Measurements from ENCODE around the gene MTG2. TPM values are rescaled to one million over a fixed set of nuclear protein-coding genes. Genes with fewer than 3 reads are reported as not detected.

MTG2 gene
- polyA plus RNA-seq, 1 donor (not counting 4 experiments of a cell fraction or from before 2014, with no cell fraction given): 24.7 TPM

GRCh38 chr20:62162765-62163484, 19.9 kb upstream of the MTG2 start:
- no peaks in the 10 kb centered on the region for H3K27me3 ChIP-seq (ENCODE audit: control insufficient read depth, extremely low read depth, insufficient read depth, low read length)
- no peaks in the 10 kb centered on the region for H3K9me1 ChIP-seq (ENCODE audit: control insufficient read depth, extremely low read depth, insufficient read depth, low read length)
- dilution Hi-C loops (cut with MboI; ENCODE audit: extremely low pct_ligation_motif_present, low sequenced_read_pairs): no loop called here
- no peaks in the 10 kb centered on the region for H3K9me3 ChIP-seq (ENCODE audit: control insufficient read depth, low read depth, low read length)
- no peaks in the 10 kb centered on the region for H4K20me1 ChIP-seq (ENCODE audit: control insufficient read depth, extremely low read depth, insufficient read depth, low read length)
- DNase-seq (ENCODE audit: low read depth, low spot score): no peak
- no peak overlapping the region for H3K9ac ChIP-seq (ENCODE audit: control insufficient read depth, extremely low read depth, insufficient read depth, low read length)
- no peak overlapping the region for H3K4me3 ChIP-seq (ENCODE audit: control insufficient read depth in 2 of 3, extremely low read depth in 1 of 3, insufficient read depth in 2 of 3, low read depth in 1 of 3, low read length in 3 of 3)
- H2AFZ ChIP-seq (ENCODE audit: control insufficient read depth, low read length): no peak overlapping the region
- TF ChIP-seq EZH2 (IDR thresholded peaks at IDR 0.05; ENCODE audit: low read length) (no peak), CTCF (optimal IDR thresholded peaks at IDR 0.05 in 1 of 3, IDR thresholded peaks at IDR 0.05 in 1 of 3, conservative IDR thresholded peaks at IDR 0.05 in 1 of 3; ENCODE audit: extremely low read depth in 1 of 3, insufficient read depth in 2 of 3, low read length in 3 of 3) (no peak)
- no peak for FAIRE-seq
- H3K27ac ChIP-seq (ENCODE audit: control insufficient read depth, insufficient read depth, low read length): no peak overlapping the region
- no peak overlapping the region for H3K4me2 ChIP-seq (ENCODE audit: control insufficient read depth, extremely low read depth, insufficient read depth, low read depth, low read length)
- H3K4me1 ChIP-seq (ENCODE audit: control insufficient read depth, extremely low read depth, insufficient read depth, low read length): peaks cover 26% of the 10 kb centered on the region
- peaks cover 17 to 23% of the 10 kb centered on the region in 2 experiments for H3K36me3 ChIP-seq (ENCODE audit: control insufficient read depth in 2 of 2, extremely low read depth in 1 of 2, insufficient read depth in 2 of 2, low read length in 2 of 2)
- H3K79me2 ChIP-seq (ENCODE audit: control insufficient read depth, insufficient read depth, low read length): peaks cover 6% of the 10 kb centered on the region

- Histone ChIP-seq H3K4me1 (ENCODE audit: control insufficient read depth, extremely low read depth, insufficient read depth, low read length) (peaks cover 26% of the 10 kb centered on the region), H4K20me1 (ENCODE audit: control insufficient read depth, extremely low read depth, insufficient read depth, low read length) (no peaks in the 10 kb centered on the region), H3K79me2 (ENCODE audit: control insufficient read depth, insufficient read depth, low read length) (peaks cover 3% of the 10 kb centered on the region), H3K9me1 (ENCODE audit: control insufficient read depth, extremely low read depth, insufficient read depth, low read length) (no peaks in the 10 kb centered on the region), H3K4me2 (ENCODE audit: control insufficient read depth, extremely low read depth, insufficient read depth, low read depth, low read length) (no peak overlapping the region), H3K36me3 (ENCODE audit: control insufficient read depth in 2 of 2, extremely low read depth in 1 of 2, insufficient read depth in 2 of 2, low read length in 2 of 2) (peaks cover 17 to 23% of the 10 kb centered on the region in 2 experiments), H3K9me3 (ENCODE audit: control insufficient read depth, low read depth, low read length) (no peaks in the 10 kb centered on the region), H3K27me3 (ENCODE audit: control insufficient read depth, extremely low read depth, insufficient read depth, low read length) (no peaks in the 10 kb centered on the region), H2AFZ (ENCODE audit: control insufficient read depth, low read length) (no peak overlapping the region), H3K4me3 (ENCODE audit: control insufficient read depth in 2 of 3, extremely low read depth in 1 of 3, insufficient read depth in 2 of 3, low read depth in 1 of 3, low read length in 3 of 3) (no peak overlapping the region), H3K9ac (ENCODE audit: control insufficient read depth, extremely low read depth, insufficient read depth, low read length) (no peak overlapping the region), H3K27ac (ENCODE audit: control insufficient read depth, insufficient read depth, low read length) (no peak overlapping the region)
- FAIRE-seq (no peak), DNase-seq (ENCODE audit: low read depth, low spot score) (no peak)
- TF ChIP-seq CTCF (optimal IDR thresholded peaks at IDR 0.05 in 1 of 3, IDR thresholded peaks at IDR 0.05 in 1 of 3, conservative IDR thresholded peaks at IDR 0.05 in 1 of 3; ENCODE audit: extremely low read depth in 1 of 3, insufficient read depth in 2 of 3, low read length in 3 of 3) (no peak), EZH2 (IDR thresholded peaks at IDR 0.05; ENCODE audit: low read length) (no peak)
- dilution Hi-C loops (cut with MboI; ENCODE audit: extremely low pct_ligation_motif_present, low sequenced_read_pairs): no loop called here
These were observed 19.4 kb upstream of the MTG2 start for GRCh38 chr20:62163485-62163865.

Measured in keratinocyte (primary cell).